ENCODE data around the gene TPRG1L. TPM values are rescaled to one million over a fixed set of nuclear protein-coding genes. Genes with fewer than 3 reads are reported as not detected.
A peak's percentile ranks its signal among the peaks of the same experiment; 100 is the strongest.

TPRG1L gene
- total RNA-seq, 1 experiment from 2014 or later, result 32.0 TPM

DNA sequence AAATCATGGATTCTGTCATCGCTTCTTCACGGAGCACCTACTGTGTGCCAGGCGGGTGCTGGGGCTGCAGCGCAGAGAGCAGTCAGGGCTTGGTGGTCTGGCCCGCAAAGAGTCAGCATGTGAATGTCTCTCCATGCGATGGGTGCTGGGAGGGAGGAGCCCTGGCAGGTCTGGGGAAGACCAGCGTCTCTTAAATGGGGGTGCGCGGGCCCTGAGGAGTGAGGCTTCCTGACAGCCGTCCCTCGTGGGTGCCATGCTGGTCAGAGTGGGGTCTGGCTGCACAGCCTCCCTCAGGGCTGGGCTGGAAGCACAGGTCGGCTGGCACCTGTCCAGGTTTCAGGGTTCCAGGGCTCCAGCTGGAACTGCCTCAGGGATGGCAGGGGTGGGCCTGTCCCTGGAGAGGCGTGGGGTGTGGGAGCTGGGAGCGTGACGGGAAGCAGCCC, 46.0 kb downstream of the TPRG1L start:
- DNase-seq (no peak), ATAC-seq (no peak)
- POLR2A ChIA-PET (ENCODE audit: unreplicated experiment), result no interaction called here
- Histone ChIP-seq H3K4me2 (ENCODE audit: low read length) (no peak overlapping the region), H3K4me3 (ENCODE audit: low read length) (no peak overlapping the region), H3K9me2 (replicated peaks; ENCODE audit: low read length) (no peaks in the 10 kb centered on the region), H3K36me3 (ENCODE audit: low read depth, low read length) (no peaks in the 10 kb centered on the region), H3K4me1 (ENCODE audit: insufficient read depth, low read length) (peaks cover 14% of the 10 kb centered on the region), H4K20me1 (ENCODE audit: low read length) (no peaks in the 10 kb centered on the region), H3K27ac (ENCODE audit: low read length) (no peak overlapping the region), H3K9me3 (ENCODE audit: low read length) (no peaks in the 10 kb centered on the region), H3K27me3 (ENCODE audit: low read length) (no peaks in the 10 kb centered on the region), H3K9ac (ENCODE audit: low read length) (no peak overlapping the region), H3K79me2 (ENCODE audit: low read length) (no peaks in the 10 kb centered on the region), H2AFZ (ENCODE audit: low read length) (no peak overlapping the region), H3F3A (ENCODE audit: low read length, unreplicated experiment) (no peaks in the 10 kb centered on the region)
- intact Hi-C loops (cut with micrococcal nuclease), result no loop called here
- no peak for TF ChIP-seq EZH2phosphoT487 (IDR thresholded peaks at IDR 0.05; ENCODE audit: borderline replicate concordance, low read length)
- TF ChIP-seq EZH2 (IDR thresholded peaks at IDR 0.05; ENCODE audit: low read length, unreplicated experiment), result no peak
- TF ChIP-seq, protein P1, sequence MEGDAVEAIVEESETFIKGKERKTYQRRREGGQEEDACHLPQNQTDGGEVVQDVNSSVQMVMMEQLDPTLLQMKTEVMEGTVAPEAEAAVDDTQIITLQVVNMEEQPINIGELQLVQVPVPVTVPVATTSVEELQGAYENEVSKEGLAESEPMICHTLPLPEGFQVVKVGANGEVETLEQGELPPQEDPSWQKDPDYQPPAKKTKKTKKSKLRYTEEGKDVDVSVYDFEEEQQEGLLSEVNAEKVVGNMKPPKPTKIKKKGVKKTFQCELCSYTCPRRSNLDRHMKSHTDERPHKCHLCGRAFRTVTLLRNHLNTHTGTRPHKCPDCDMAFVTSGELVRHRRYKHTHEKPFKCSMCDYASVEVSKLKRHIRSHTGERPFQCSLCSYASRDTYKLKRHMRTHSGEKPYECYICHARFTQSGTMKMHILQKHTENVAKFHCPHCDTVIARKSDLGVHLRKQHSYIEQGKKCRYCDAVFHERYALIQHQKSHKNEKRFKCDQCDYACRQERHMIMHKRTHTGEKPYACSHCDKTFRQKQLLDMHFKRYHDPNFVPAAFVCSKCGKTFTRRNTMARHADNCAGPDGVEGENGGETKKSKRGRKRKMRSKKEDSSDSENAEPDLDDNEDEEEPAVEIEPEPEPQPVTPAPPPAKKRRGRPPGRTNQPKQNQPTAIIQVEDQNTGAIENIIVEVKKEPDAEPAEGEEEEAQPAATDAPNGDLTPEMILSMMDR (conservative IDR thresholded peaks at IDR 0.05; ENCODE audit: low read depth, low read length), result no peak
- BruUV-seq (replicated peaks), result no TSS peak
- CTCF ChIA-PET, result no interaction called here

DNA sequence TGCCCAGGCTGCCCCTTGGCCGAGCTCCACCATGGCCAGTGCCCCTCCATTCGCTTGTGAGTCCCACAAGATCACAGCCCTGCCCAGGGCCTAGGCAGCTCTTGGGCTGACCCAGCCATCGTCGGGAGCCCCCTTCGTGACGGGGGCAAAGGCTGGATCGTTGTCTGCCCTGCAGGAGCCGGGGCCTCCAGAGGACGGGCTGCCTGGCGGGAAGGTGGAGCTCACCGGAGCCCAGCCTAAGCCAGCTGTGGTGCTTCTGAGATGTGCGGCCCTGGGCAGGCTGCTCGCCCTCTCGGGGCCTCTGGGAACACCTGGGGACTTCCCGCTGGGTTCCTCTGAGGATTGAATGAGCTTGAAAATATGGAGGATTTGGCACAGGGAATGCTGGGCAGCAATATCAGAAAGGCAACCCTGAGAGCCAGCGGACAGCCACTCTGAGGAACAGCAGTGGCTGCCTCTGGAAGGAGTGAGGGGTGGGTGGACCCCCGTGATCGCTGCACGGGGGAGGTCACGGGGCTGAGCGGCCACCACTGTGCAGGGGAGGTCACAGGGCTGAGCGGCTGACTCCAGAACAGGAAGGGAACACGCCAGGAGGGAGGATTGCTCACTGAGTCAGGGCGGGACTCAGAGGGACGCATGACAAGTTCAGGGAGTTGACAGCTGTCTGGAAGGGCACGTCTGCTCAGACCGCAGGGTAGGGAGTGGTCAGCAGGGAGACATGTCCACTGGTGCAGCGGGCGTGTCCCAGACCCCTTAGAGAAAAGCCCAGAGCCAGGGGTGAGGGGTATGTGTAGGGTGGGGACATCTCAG, 46.8 kb downstream of the TPRG1L start:
- Histone ChIP-seq H3K4me1 (ENCODE audit: insufficient read depth, low read length) (peaks cover 14% of the 10 kb centered on the region), H3K9ac (ENCODE audit: low read length) (no peak overlapping the region), H3K9me3 (ENCODE audit: low read length) (no peaks in the 10 kb centered on the region), H3K79me2 (ENCODE audit: low read length) (no peaks in the 10 kb centered on the region), H3K27me3 (ENCODE audit: low read length) (no peaks in the 10 kb centered on the region), H2AFZ (ENCODE audit: low read length) (0 out of 2 replicates have a peak overlapping the region, but pooled peaks have one; percentile 15), H3F3A (ENCODE audit: low read length, unreplicated experiment) (no peaks in the 10 kb centered on the region), H4K20me1 (ENCODE audit: low read length) (no peaks in the 10 kb centered on the region), H3K4me2 (ENCODE audit: low read length) (0 out of 2 replicates have a peak overlapping the region, but pooled peaks have one; percentile 5), H3K36me3 (ENCODE audit: low read depth, low read length) (no peaks in the 10 kb centered on the region), H3K27ac (ENCODE audit: low read length) (no peak overlapping the region), H3K9me2 (replicated peaks; ENCODE audit: low read length) (no peaks in the 10 kb centered on the region), H3K4me3 (ENCODE audit: low read length) (no peak overlapping the region)
- CTCF ChIA-PET, result no interaction called here
- DNase-seq, result peak; percentile 45
- POLR2A ChIA-PET (ENCODE audit: unreplicated experiment), result no interaction called here
- peak; percentile 34 for ATAC-seq
- intact Hi-C loops (cut with micrococcal nuclease), result no loop called here
- BruUV-seq (replicated peaks), result no TSS peak
- TF ChIP-seq, protein P1 (conservative IDR thresholded peaks at IDR 0.05; ENCODE audit: low read depth, low read length), result no peak
- TF ChIP-seq EZH2 (IDR thresholded peaks at IDR 0.05; ENCODE audit: low read length, unreplicated experiment) (no peak), EZH2phosphoT487 (IDR thresholded peaks at IDR 0.05; ENCODE audit: borderline replicate concordance, low read length) (no peak)
